Measurements from ENCODE around the gene FRMPD4.

FRMPD4 gene

DNA sequence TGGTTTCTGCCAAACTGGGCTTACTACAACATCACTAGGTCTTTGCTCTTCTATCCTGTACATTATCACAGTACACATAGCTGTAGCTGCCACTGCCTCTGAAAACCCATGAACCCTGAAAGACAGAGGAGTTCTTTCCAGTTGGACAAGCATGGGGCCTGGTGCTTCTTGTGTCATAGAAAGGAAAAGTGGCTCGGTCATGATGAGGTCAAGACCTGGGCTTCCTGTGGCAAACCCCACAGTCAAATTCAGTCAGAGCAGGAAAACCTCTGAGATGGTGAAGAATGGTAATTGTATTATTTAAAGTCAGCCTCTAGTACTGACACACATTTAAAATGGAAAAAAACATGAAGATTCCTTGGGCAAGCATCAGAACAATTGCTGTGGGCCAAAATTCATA lies 519.6 kb downstream of the FRMPD4 start:
- H3K9ac ChIP-seq (ENCODE audit: low read depth, low read length, poor library complexity, severe bottlenecking), result no peak overlapping the region
- no peak for TF ChIP-seq EZH2phosphoT487 (IDR thresholded peaks at IDR 0.05; ENCODE audit: borderline replicate concordance)
- TF ChIP-seq, protein P1, sequence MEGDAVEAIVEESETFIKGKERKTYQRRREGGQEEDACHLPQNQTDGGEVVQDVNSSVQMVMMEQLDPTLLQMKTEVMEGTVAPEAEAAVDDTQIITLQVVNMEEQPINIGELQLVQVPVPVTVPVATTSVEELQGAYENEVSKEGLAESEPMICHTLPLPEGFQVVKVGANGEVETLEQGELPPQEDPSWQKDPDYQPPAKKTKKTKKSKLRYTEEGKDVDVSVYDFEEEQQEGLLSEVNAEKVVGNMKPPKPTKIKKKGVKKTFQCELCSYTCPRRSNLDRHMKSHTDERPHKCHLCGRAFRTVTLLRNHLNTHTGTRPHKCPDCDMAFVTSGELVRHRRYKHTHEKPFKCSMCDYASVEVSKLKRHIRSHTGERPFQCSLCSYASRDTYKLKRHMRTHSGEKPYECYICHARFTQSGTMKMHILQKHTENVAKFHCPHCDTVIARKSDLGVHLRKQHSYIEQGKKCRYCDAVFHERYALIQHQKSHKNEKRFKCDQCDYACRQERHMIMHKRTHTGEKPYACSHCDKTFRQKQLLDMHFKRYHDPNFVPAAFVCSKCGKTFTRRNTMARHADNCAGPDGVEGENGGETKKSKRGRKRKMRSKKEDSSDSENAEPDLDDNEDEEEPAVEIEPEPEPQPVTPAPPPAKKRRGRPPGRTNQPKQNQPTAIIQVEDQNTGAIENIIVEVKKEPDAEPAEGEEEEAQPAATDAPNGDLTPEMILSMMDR (conservative IDR thresholded peaks at IDR 0.05; ENCODE audit: low read length), result no peak
- H3K79me2 ChIP-seq (ENCODE audit: insufficient read depth, low read length), result no peaks in the 10 kb centered on the region
- H3K27me3 ChIP-seq (ENCODE audit: insufficient read depth, low read length, poor library complexity, severe bottlenecking), result no peaks in the 10 kb centered on the region
- H3K9me3 ChIP-seq (ENCODE audit: insufficient read depth, low read depth, low read length), result no peaks in the 10 kb centered on the region
- no peaks in the 10 kb centered on the region for H4K20me1 ChIP-seq (ENCODE audit: insufficient read depth, low read length, poor library complexity, severe bottlenecking)
- H3K4me3 ChIP-seq (ENCODE audit: low read length, poor library complexity, severe bottlenecking), result no peak overlapping the region
- H3K4me2 ChIP-seq (ENCODE audit: low read depth, low read length, poor library complexity, severe bottlenecking), result no peak overlapping the region
- H3K4me1 ChIP-seq (ENCODE audit: insufficient read depth, low read length, poor library complexity, severe bottlenecking), result no peaks in the 10 kb centered on the region
- H3F3A ChIP-seq (ENCODE audit: low read depth), result no peaks in the 10 kb centered on the region
- no peak overlapping the region for H2AFZ ChIP-seq (ENCODE audit: low read length)
- H3K9me2 ChIP-seq (replicated peaks; ENCODE audit: low read depth, low read length), result no peaks in the 10 kb centered on the region
- no peaks in the 10 kb centered on the region for H3K36me3 ChIP-seq (ENCODE audit: insufficient read depth, low read length)

DNA sequence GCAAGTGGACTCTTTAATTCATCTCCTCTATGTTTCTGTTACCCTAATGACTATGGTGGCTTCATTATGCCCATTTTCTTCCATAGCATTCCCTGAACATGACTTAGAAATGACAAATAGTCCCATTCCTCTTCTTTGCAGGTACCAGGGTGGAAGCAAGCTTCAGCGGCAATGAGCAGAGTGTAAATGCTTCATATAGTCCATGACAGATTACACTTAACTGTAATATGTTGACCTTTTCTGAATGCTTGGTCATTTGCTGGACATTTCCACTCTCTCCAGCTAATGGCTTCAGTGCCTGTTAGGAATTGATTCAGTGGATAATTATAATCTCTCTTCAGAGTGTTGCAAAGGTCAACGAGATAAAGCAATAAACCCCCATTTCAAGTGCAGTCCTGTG lies 523.2 kb downstream of the FRMPD4 start:
- Histone ChIP-seq H3K4me1 (ENCODE audit: insufficient read depth, low read length, poor library complexity, severe bottlenecking) (no peaks in the 10 kb centered on the region), H3K9ac (ENCODE audit: low read depth, low read length, poor library complexity, severe bottlenecking) (no peak overlapping the region), H2AFZ (ENCODE audit: low read length) (no peak overlapping the region), H4K20me1 (ENCODE audit: insufficient read depth, low read length, poor library complexity, severe bottlenecking) (no peaks in the 10 kb centered on the region), H3K4me2 (ENCODE audit: low read depth, low read length, poor library complexity, severe bottlenecking) (no peak overlapping the region), H3K36me3 (ENCODE audit: insufficient read depth, low read length) (no peaks in the 10 kb centered on the region), H3K4me3 (ENCODE audit: low read length, poor library complexity, severe bottlenecking) (no peak overlapping the region), H3K9me3 (ENCODE audit: insufficient read depth, low read depth, low read length) (no peaks in the 10 kb centered on the region), H3K79me2 (ENCODE audit: insufficient read depth, low read length) (no peaks in the 10 kb centered on the region), H3K27me3 (ENCODE audit: insufficient read depth, low read length, poor library complexity, severe bottlenecking) (no peaks in the 10 kb centered on the region), H3K9me2 (replicated peaks; ENCODE audit: low read depth, low read length) (no peaks in the 10 kb centered on the region), H3F3A (ENCODE audit: low read depth) (no peaks in the 10 kb centered on the region)
- no peak for TF ChIP-seq EZH2phosphoT487 (IDR thresholded peaks at IDR 0.05; ENCODE audit: borderline replicate concordance)
- TF ChIP-seq, protein P1 (conservative IDR thresholded peaks at IDR 0.05; ENCODE audit: low read length), result no peak

DNA sequence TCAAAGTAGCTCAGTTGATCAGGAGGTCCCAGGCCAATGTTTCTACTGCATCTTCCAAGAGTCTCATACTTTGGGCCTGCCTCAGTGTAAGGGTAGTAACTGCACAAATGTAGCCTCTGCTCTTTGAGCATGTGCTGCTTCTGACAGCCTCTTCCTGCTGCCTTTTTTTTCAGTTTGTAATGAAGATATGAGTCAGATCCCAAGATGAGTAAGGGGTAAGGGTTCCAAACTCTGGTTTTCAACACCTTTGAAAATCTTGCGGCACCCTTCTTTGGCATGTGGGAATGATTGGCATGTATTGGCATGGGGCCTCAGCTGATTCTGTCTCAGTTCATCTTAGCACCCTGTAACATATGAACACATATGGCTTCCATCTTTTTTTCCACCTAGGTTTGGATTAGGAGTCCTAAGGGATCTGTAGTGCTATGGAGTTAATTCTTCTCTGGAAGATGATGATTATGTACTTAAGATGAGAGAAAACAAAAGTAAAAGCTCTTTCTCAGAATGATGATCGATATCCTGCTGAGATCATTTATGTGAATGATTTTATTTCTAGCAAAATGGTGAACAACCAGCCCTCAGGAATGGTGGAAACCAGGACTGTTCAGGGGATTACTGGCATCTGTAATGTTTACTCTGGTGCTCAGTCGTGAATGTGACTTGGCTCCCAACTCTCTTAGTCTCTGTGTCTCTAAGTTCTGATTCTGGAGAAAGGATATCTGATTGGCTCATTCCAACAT lies 534.3 kb downstream of the FRMPD4 start:
- H3K9me3 ChIP-seq (ENCODE audit: insufficient read depth, low read depth, low read length), result no peaks in the 10 kb centered on the region
- no peaks in the 10 kb centered on the region for H3F3A ChIP-seq (ENCODE audit: low read depth)
- H3K36me3 ChIP-seq (ENCODE audit: insufficient read depth, low read length), result no peaks in the 10 kb centered on the region
- H3K4me3 ChIP-seq (ENCODE audit: low read length, poor library complexity, severe bottlenecking), result no peak overlapping the region
- H3K9ac ChIP-seq (ENCODE audit: low read depth, low read length, poor library complexity, severe bottlenecking), result no peak overlapping the region
- H3K9me2 ChIP-seq (replicated peaks; ENCODE audit: low read depth, low read length), result no peaks in the 10 kb centered on the region
- no peaks in the 10 kb centered on the region for H3K27me3 ChIP-seq (ENCODE audit: insufficient read depth, low read length, poor library complexity, severe bottlenecking)
- no peak overlapping the region for H3K4me2 ChIP-seq (ENCODE audit: low read depth, low read length, poor library complexity, severe bottlenecking)
- TF ChIP-seq, protein P1 (conservative IDR thresholded peaks at IDR 0.05; ENCODE audit: low read length), result no peak
- no peak for TF ChIP-seq EZH2phosphoT487 (IDR thresholded peaks at IDR 0.05; ENCODE audit: borderline replicate concordance)
- no peak overlapping the region for H2AFZ ChIP-seq (ENCODE audit: low read length)
- H3K79me2 ChIP-seq (ENCODE audit: insufficient read depth, low read length), result no peaks in the 10 kb centered on the region
- H4K20me1 ChIP-seq (ENCODE audit: insufficient read depth, low read length, poor library complexity, severe bottlenecking), result no peaks in the 10 kb centered on the region
- H3K4me1 ChIP-seq (ENCODE audit: insufficient read depth, low read length, poor library complexity, severe bottlenecking), result no peaks in the 10 kb centered on the region
